Measurements from ENCODE around the gene H2AZ1.

The H2AZ1 gene

DNA sequence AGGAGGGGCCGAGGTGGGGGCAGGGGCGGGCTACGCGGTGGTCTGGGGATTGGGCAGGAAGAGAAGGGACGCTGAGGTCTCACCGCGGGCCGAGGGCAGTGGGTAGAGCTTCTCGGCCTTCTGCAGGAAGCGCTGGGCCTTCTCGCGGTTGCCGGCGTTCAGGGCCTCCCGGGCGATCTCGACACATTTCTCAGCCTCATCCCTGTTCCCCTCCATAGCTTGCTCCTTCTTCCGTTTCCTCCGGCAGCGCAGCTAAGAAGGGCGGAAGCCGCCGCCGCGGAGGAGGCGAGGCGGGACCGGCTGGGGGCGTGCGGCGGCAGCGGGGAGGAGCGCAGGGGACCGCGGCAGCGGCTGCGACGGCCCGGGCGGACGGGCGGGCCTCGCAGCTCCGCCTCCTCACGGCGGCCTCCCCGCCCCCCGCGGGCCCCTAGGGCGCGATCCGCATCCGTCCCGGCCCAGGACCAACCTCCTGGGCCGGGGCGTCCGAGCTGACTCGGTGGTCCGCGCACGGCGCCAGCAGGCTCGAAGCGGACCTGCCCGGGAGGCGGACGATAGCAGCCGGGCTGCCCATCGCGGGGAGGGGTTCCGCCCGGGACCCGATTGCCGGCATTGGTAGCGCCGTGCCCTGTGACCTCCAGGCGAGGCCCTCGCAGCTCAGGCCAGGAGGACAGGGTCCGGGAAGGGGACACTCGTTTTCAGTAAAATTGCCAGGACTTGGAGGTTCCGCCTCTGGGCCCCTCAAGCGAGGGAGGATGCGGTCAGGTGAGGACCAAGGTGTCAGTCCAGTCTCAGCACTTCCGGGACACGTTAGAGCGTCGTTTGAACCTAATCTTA lies 3.5 kb downstream of the H2AZ1 start, which contains the start of gene DNAJB14:
TSS of gene DNAJB14 (minus strand) at position 263 of the 834 bp plus-strand sequence. CDS start at position 216, 47 bp downstream.
- peak; percentile 63 for DNase-seq (ENCODE audit: low spot score)

DNA sequence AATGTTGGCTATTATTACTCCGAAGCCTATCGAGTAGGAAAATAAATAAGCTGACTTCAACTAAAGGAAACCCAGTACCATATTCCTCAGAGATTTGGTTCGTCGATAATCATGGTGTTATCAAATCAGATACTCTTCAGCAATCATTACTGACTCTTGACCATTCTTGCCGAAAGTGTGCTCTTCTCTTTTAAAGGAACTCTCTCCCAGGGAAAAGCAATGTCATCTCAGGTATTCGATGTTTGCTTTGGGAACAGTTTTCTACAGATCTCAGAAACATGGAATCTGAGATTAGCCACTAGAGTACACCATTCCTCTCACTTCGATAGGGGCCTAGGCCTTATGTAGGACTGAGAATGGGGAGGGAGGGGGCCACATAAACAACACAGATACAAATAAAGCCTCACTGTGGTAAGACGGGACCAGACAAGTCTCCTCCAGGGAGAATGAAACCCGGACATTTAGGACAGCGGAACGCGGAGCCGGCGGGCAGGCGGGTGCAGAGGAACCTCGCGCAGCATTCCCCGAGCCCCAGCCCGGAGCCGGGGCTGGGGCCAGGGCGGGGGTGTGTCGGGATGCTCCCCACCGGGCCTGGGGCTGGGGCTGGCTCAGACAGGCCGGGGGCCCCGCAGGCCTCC lies 4.2 kb downstream of the H2AZ1 start:
- DNase-seq (ENCODE audit: low spot score): peak; percentile 52

DNA sequence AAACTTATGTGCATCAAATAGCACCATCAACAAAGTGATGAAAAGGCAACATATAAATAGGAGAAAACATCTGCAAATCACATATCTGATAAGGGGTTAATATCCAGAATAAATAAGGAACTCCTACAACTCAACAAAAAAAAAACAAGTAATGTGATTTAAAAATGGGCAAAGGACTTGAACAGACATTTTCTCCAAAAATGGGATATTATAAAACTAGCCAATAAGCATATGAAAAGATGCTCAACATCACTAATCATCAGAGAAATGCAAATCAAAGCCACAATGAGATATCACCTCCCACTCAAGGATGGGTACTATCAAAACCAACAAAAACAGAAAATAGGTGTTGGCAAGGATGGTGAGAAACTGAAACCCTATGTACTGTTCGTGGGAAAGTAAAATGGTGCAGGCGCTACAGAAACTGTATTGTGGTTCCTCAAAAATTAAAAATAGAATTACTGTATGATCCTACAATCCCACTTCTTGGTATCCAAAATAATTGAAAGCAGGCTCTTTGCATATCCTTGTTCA lies 6.1 kb downstream of the H2AZ1 start:
- DNase-seq (ENCODE audit: low spot score): no peak

DNA sequence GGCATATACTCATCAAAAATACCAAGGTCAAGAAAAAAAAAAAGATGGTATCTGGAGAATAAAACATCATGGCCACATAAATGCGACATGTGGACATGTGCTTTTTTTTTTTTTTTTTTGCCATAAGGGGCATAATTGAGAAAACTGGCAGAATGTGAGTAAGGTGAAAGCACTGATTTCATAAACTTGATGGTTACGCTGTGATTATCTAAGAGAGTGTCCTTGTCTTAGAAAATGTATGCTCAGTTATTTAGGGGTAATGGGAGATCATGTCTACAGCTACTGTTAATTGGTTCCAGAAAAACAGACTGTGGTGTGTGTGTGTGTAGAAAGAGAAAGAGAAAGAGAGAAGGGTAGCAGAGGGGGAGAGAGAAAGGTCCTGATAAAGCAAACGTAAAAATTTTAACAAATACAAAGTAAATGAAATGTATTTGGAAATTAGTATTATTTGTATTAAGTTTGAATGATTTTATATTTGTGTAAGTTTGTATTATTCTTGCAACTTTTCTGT lies 11.8 kb downstream of the H2AZ1 start:
- no peak for DNase-seq (ENCODE audit: low spot score)

DNA sequence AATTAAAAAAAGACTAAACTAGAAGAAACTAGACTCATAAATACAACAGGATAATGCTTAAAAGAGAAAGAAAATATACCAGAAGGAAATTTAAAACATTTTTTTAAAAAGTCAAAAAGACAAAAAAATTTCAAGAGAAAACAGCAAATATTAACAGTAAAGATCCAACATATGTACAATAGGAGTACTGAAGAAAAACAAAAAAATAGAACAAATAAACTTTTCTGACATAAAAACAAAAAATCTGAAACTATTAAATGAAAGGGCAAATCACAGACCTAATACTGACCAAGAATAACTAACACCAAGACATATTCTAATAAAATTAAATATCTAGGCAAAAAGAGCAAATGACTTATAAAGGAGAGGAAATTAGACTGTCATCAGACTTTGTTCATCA lies 15.2 kb downstream of the H2AZ1 start:
- no peak for DNase-seq (ENCODE audit: low spot score)

DNA sequence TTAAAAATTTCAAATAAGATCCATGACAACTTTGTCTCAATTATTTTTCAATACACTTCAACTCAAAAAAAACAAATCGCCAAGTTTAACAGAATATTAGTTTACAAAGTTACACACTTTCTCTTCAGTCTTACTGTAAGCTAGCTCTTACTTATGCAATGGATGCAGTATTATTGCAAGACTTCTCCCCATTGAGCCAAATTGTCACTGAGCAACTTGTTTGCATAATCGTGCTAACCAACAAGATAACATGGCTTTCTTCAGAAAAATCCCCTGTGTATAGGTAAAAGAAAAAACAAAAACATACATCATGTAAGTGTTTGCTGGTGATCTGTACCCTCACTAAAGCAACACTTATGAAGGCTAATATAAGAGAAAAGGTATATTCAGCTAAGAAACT lies 22.5 kb downstream of the H2AZ1 start:
- no peak for DNase-seq (ENCODE audit: low spot score)

DNA sequence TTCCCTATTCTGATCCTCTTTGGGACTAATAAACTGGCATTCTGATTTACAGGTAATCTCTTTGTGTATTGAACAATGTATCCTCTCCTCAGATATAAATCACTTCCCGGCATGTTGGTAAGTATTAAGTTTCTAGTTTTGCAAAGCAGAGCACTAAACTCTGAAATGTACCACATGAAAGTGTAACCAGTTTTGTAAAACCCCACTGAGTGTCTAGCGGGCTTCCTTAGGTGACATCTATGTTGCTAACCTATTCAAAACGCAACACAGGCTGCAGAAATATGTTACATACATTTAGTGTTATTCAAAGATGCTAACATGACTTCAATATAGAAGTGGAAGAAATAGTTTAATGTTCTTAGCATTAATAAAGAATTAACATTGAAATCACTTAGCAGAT lies 28.9 kb downstream of the H2AZ1 start:
- DNase-seq (ENCODE audit: low spot score): no peak

DNA sequence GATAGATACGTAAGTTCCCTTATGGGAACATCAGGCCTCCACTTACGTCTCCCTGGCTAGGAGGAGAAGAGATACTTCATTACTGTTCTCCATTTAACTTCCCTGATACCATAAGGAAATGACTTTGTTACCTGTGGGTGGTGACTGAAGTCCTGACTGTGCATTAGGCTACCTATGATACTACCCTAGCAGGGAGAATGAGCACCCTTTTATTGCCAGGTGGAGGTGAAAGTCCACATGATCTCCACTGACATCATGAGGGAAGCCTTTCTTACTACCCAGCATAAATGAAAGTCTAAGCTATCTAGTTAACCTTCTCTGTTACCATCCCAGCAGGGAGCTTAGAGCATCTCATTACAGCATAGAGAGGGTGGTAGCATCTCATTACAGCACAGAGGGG lies 31.4 kb downstream of the H2AZ1 start:
- DNase-seq (ENCODE audit: low spot score): no peak

DNA sequence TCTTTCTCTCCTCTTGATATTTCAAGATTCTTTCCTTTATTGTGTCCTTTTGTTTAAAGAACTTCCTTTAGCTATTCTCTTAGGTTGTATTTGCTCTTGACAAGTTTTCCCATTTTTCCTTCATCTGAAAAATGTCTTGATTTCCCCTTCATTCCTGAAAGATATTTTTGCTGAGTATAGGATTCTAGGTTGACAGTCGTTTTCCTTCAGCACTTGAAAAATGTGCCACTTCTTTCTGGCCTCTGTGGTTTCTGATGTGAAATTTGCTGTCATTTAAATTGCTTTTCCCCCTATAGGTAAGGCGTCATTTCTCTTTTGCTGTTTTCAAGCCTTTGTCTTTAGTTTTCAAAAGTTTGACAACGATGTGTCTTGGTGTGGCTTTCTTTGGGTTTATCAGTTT lies 32.5 kb downstream of the H2AZ1 start:
- no peak for DNase-seq (ENCODE audit: low spot score)

DNA sequence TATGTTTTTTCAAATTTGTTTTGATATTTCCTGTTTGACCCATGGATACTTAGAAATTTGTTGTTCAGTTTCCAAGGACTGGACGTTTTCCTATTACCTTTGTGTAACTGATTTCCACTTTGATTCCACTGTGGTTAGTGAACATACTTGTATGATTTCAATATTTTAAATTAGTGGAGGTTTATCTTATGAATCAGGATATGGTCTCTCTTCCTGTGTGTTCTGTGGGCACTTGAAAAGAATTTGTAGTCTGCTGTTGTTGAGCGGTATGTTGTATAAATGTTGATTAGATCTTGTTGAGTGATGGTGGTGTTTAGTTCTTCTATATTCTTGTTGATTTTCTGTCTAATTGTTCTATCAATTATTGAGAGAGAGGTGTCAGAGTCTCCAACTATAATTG lies 34.6 kb downstream of the H2AZ1 start:
- no peak for DNase-seq (ENCODE audit: low spot score)

Data from HuH-7.5 (cell line).